Measurements from ENCODE around the gene RGL2. TPM values are rescaled to one million over a fixed set of nuclear protein-coding genes. Genes with fewer than 3 reads are reported as not detected.

RGL2 gene
- total RNA-seq, 1 donor from 2014 or later = 112 TPM

DNA sequence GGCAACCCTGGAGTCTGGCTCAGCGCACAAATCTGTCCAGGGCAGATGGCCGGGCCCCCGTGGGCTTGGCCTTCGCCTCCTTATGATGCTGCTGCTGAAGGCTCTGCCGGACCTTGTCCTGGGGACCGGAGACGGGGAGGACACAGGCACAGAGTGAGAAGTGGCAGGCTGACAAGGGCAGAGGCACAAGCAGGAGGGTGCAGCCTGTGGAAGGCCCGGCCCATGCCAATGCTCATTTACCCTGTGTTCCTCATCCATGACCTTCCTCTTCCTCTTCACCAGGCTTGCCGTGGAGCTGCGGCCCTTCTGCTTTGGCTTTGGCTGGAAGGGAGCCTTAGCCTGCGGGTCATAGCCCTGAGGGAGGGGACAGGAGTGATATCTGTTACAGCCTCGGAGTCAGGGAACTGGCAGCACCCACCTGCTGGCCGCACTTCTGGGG lies 19.5 kb downstream of the RGL2 start:
- H3K9me3 Mint-ChIP-seq = no peaks in the 10 kb centered on the region
- H3K4me1 Mint-ChIP-seq = peaks cover 29% of the 10 kb centered on the region
- no peak overlapping the region for H3K27ac Mint-ChIP-seq
- H3K27me3 Mint-ChIP-seq (ENCODE audit: low read depth) = no peaks in the 10 kb centered on the region
- no peak for DNase-seq (ENCODE audit: low spot score in 2 of 2, unreplicated experiment in 2 of 2)
- H3K36me3 Mint-ChIP-seq = peaks cover 13% of the 10 kb centered on the region
- TF ChIP-seq, protein P1, sequence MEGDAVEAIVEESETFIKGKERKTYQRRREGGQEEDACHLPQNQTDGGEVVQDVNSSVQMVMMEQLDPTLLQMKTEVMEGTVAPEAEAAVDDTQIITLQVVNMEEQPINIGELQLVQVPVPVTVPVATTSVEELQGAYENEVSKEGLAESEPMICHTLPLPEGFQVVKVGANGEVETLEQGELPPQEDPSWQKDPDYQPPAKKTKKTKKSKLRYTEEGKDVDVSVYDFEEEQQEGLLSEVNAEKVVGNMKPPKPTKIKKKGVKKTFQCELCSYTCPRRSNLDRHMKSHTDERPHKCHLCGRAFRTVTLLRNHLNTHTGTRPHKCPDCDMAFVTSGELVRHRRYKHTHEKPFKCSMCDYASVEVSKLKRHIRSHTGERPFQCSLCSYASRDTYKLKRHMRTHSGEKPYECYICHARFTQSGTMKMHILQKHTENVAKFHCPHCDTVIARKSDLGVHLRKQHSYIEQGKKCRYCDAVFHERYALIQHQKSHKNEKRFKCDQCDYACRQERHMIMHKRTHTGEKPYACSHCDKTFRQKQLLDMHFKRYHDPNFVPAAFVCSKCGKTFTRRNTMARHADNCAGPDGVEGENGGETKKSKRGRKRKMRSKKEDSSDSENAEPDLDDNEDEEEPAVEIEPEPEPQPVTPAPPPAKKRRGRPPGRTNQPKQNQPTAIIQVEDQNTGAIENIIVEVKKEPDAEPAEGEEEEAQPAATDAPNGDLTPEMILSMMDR (IDR thresholded peaks at IDR 0.05; ENCODE audit: unreplicated experiment) = no peak
- no peak overlapping the region for H3K4me3 Mint-ChIP-seq

DNA sequence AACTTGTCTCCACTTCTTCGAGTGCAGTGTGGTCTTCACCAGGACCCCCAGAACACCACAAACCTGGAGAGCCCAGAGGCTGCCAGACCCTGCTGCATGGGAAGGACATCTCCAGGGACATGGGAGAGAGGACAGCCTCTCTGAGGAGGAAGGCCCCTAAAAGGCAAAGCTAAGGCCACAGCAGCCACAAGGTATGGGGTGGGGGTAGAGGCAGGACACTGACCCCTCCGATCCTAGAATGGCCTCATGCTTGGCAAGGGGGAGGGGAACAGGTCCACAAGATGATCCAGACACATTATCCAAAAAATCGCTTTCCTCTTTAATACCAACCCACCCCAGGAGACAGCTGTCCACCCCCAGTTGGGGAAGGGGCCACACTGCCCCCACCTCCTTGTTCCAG lies 19.9 kb downstream of the RGL2 start:
- Mint-ChIP-seq H3K4me3 (no peak overlapping the region), H3K9me3 (no peaks in the 10 kb centered on the region), H3K4me1 (peaks cover 31% of the 10 kb centered on the region), H3K27ac (no peak overlapping the region), H3K36me3 (peaks cover 15% of the 10 kb centered on the region), H3K27me3 (ENCODE audit: low read depth) (no peaks in the 10 kb centered on the region)
- no peak for DNase-seq (ENCODE audit: low spot score in 2 of 2, unreplicated experiment in 2 of 2)
- TF ChIP-seq, protein P1 (IDR thresholded peaks at IDR 0.05; ENCODE audit: unreplicated experiment) = no peak

DNA sequence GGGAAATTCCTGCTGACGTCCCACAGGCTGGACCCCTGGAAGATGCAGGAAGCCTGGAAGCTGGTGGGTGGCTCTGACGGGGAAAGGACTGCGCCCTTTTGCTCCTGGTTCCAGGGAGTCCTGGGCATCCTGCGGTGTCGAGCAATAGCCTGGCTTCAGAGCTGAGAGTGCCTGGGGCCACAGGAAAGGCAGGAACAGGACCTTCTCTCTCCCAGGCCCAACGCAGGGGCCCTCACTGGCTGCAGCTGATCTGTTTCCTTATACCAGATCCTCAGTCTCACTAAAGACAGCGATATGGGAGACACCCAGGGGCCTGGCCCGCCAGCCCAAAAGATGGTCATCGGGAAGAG lies 20.4 kb downstream of the RGL2 start:
- peaks cover 15% of the 10 kb centered on the region for H3K36me3 Mint-ChIP-seq
- H3K4me3 Mint-ChIP-seq = peak overlapping the region; percentile 31
- TF ChIP-seq, protein P1 (IDR thresholded peaks at IDR 0.05; ENCODE audit: unreplicated experiment) = no peak
- no peak for DNase-seq (ENCODE audit: low spot score in 2 of 2, unreplicated experiment in 2 of 2)
- H3K27ac Mint-ChIP-seq = no peak overlapping the region
- no peaks in the 10 kb centered on the region for H3K9me3 Mint-ChIP-seq
- peaks cover 36% of the 10 kb centered on the region for H3K4me1 Mint-ChIP-seq
- H3K27me3 Mint-ChIP-seq (ENCODE audit: low read depth) = no peaks in the 10 kb centered on the region

DNA sequence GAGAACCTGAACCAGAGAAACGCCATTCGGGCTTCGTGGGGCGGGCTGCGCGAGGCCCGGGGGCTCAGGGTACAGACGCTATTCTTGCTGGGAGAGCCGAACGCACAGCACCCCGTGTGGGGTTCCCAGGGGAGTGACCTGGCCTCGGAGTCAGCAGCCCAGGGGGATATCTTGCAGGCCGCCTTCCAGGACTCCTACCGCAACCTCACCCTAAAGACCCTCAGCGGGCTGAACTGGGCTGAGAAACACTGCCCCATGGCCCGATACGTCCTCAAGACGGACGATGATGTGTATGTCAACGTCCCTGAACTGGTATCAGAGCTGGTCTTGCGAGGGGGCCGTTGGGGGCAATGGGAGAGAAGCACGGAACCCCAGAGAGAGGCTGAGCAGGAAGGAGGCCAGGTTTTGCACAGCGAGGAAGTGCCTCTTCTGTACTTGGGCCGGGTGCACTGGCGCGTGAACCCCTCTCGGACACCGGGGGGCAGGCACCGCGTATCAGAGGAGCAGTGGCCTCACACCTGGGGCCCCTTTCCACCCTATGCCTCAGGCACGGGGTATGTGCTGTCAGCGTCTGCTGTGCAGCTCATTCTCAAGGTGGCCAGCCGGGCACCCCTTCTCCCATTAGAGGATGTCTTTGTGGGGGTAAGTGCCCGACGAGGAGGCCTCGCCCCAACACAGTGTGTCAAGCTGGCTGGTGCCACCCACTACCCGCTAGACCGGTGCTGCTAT lies 20.9 kb downstream of the RGL2 start:
- H3K9me3 Mint-ChIP-seq = no peaks in the 10 kb centered on the region
- H3K27me3 Mint-ChIP-seq (ENCODE audit: low read depth) = no peaks in the 10 kb centered on the region
- TF ChIP-seq, protein P1 (IDR thresholded peaks at IDR 0.05; ENCODE audit: unreplicated experiment) = no peak
- peaks cover 15% of the 10 kb centered on the region for H3K36me3 Mint-ChIP-seq
- peaks cover 41% of the 10 kb centered on the region for H3K4me1 Mint-ChIP-seq
- peak overlapping the region; percentile 91 for H3K27ac Mint-ChIP-seq
- no peak for DNase-seq (ENCODE audit: low spot score in 2 of 2, unreplicated experiment in 2 of 2)
- peak overlapping the region; percentile 81 for H3K4me3 Mint-ChIP-seq

DNA sequence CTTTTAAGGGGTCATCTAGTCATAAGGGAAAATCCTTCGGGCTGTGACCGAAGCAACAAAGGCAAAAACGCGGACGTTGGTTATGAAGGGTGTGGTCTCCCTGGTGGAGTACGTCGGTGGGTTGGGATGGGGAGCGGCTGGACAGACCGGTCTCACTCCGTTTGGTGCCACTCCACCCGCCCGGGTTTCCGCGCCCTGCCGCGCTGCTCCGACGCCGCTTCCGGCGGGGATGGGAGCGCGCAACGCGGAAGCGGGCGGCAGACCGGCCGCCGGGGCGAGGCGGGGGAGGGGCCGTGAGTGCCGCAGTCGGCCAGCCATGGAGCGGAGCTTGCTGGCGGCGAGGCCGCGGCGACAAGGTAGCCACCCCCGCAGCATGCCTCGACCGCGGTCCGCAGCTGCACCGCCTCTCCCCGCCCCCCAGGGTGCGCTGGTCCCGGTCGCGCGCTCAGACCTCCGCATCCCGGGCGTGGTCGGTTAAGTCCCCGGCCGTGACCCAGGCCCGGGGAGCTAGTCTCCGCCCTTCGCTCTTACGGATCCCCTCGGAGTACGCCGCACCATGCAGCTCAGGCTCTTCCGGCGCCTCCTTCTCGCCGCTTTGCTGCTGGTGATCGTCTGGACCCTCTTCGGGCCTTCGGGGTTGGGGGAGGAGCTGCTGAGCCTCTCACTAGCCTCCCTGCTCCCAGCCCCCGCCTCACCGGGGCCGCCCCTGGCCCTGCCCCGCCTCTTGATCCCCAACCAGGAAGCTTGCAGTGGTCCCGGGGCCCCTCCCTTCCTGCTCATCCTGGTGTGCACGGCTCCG lies 21.7 kb downstream of the RGL2 start, which contains the start of gene B3GALT4:
B3GALT4 (plus strand) TSS at position 260 of the 799 bp plus-strand sequence; CDS start at position 557, 297 bp downstream.
- peak within 1 kb of the TSS; percentile 92 for H3K27ac Mint-ChIP-seq
- peak within 1 kb of the TSS; percentile 81 for H3K4me3 Mint-ChIP-seq
- no peaks in the 10 kb centered on the region for H3K9me3 Mint-ChIP-seq
- TF ChIP-seq, protein P1 (IDR thresholded peaks at IDR 0.05; ENCODE audit: unreplicated experiment) = peak; percentile 63
- peaks cover 15% of the 10 kb centered on the region for H3K36me3 Mint-ChIP-seq
- peak; percentile 51 to 76 for DNase-seq (ENCODE audit: low spot score in 2 of 2, unreplicated experiment in 2 of 2)
- peaks cover 48% of the 10 kb centered on the region for H3K4me1 Mint-ChIP-seq
- H3K27me3 Mint-ChIP-seq (ENCODE audit: low read depth) = no peaks in the 10 kb centered on the region

All from mesothelial cell of epicardium (in vitro differentiated cells).